H1 (cell line): Measurements from ENCODE around the gene SPECC1. TPM values are rescaled to one million over a fixed set of nuclear protein-coding genes. Genes with fewer than 3 reads are reported as not detected.

Experiments
- BCL11A ChIP-seq, 2 experiments: IDR thresholded peaks; one replicate each; pipeline ENCODE4 v1.6.1; 2011; ENCODE audit warnings: low read depth in 2 of 2, low read length in 2 of 2, mild to moderate bottlenecking in 2 of 2
- CBX8 ChIP-seq: fragments of 300-800, 300-1000 bp; sonication (generic); IDR thresholded peaks from 2 replicates; pipeline ENCODE4 v1.7.1; 2016; ENCODE audit warnings: low read depth, low read length, borderline replicate concordance
- CHD1 ChIP-seq: IDR thresholded peaks from 2 replicates; pipeline ENCODE4 v1.6.1; 2012; ENCODE audit warnings: low read depth, low read length, improper control_type of control experiment
- CHD7 ChIP-seq: fragments of 300-600 bp; sonication (generic); IDR thresholded peaks from 2 replicates; pipeline ENCODE4 v1.7.1; 2012; ENCODE audit warnings: low read length, moderate library complexity, mild to moderate bottlenecking, inconsistent platforms; ENCODE audit not compliant: insufficient replicate concordance
- E2F6 ChIP-seq: IDR thresholded peaks from 2 replicates; pipeline ENCODE4 v1.6.1; 2012; ENCODE audit warnings: inconsistent platforms
- POLR2AphosphoS5 ChIP-seq: IDR thresholded peaks from 2 replicates; pipeline ENCODE4 v1.6.1; 2011; ENCODE audit warnings: low read depth, low read length
- SAP30 ChIP-seq: fragments of 300-600 bp; sonication (generic); IDR thresholded peaks from 2 replicates; pipeline ENCODE4 v1.7.1; 2012; ENCODE audit warnings: low read length, moderate library complexity, mild to moderate bottlenecking, inconsistent platforms; ENCODE audit not compliant: insufficient read depth, insufficient replicate concordance
- SRF ChIP-seq: IDR thresholded peaks from 2 replicates; pipeline ENCODE4 v1.6.1; 2011; ENCODE audit warnings: mild to moderate bottlenecking, low read depth, low read length, moderate library complexity
- TBP ChIP-seq: IDR thresholded peaks from 2 replicates; pipeline ENCODE4 v1.6.1; 2011; ENCODE audit warnings: low read depth, low read length, improper control_type of control experiment
- polyA plus RNA-seq, 7 experiments: library from polyadenylated mRNA; depleted of rRNA in 3 of 7; stranded (reverse) in 5 of 7; unstranded in 2 of 7; fragments of >200 nt in 5 of 7; fragments of 200-250 nt in 2 of 7; gene quantifications; 1 replicate in 5 of 7; 2 replicates in 1 of 7; 4 replicates in 1 of 7; pipeline versions ENCODE4 v1.2.1 to v1.2.3, GENCODE V29; 2011 to 2013; ENCODE audit warnings: missing spikeins in 2 of 7, mixed read lengths in 2 of 7
- total RNA-seq: library from RNA; stranded (reverse); fragmentation: NEBNext Ultra II Directional; extraction: Animal tissue kit (Norgen Biotek cat#: 25700); gene quantifications from 2 replicates; pipeline ENCODE4 v1.2.1, GENCODE V29; 2021

The SPECC1 gene
- total and polyA plus RNA-seq, 2 of the 8 experiments (the other 6 are each of a cell fraction or from before 2014, with no cell fraction given) = 35.8 to 87.9 TPM

GRCh38 chr17:20121359-20122253 lies 112.4 kb downstream of the SPECC1 start (continued):
- TF ChIP-seq CHD7 (no peak), TBP (no peak), E2F6 (no peak), CBX8 (no peak), CHD1 (no peak), BCL11A (IDR thresholded peaks at IDR 0.05; ENCODE audit: low read depth in 2 of 2, low read length in 2 of 2) (no peak), SAP30 (no peak), SRF (no peak), POLR2AphosphoS5 (no peak)
